Suppressor macrophage treated with lipopolysaccharide for 1 hour (primary cell): ENCODE data around the gene STIM1.
"Not testable (repeated sequence)": the region's sequence is repeated elsewhere in the genome, so short reads cannot be mapped to it uniquely, and the experiment has no call there.

Source experiments
- DNase-seq, 3 donors: peaks; one replicate each; pipeline ENCODE4 v3.0.0-alpha.2; 2020 to 2022

STIM1 gene

GRCh38 chr11:3856856-3857553 is 1.5 kb downstream of the STIM1 start:
- no peak for DNase-seq

- no peak for DNase-seq
These were observed 2.2 kb downstream of the STIM1 start for GRCh38 chr11:3857628-3858027.

- DNase-seq, result no peak
These were observed 4.0 kb downstream of the STIM1 start for GRCh38 chr11:3859373-3859881.

- DNase-seq, result no peak
These were observed 4.9 kb downstream of the STIM1 start for GRCh38 chr11:3860375-3860774.

GRCh38 chr11:3860898-3861393 is 5.5 kb downstream of the STIM1 start:
- not testable (repeated sequence) for DNase-seq

GRCh38 chr11:3861683-3862082 is 6.2 kb downstream of the STIM1 start:
- DNase-seq, result no peak

GRCh38 chr11:3865388-3866193 is 10.1 kb downstream of the STIM1 start:
- DNase-seq, result no peak

GRCh38 chr11:3866206-3866605 is 10.7 kb downstream of the STIM1 start:
- peak; percentile 45 to 53 (median 50) for DNase-seq

GRCh38 chr11:3866836-3867208 is 11.4 kb downstream of the STIM1 start:
- no peak for DNase-seq

GRCh38 chr11:3867209-3868091 is 12.0 kb downstream of the STIM1 start:
- no peak for DNase-seq

GRCh38 chr11:3873712-3874349 is 18.4 kb downstream of the STIM1 start:
- no peak for DNase-seq

GRCh38 chr11:3876613-3877012 is 21.1 kb downstream of the STIM1 start:
- no peak for DNase-seq

- DNase-seq, result no peak
These were observed 22.1 kb downstream of the STIM1 start for GRCh38 chr11:3877364-3878257.

GRCh38 chr11:3878258-3878584 is 22.8 kb downstream of the STIM1 start:
- DNase-seq, result no peak

GRCh38 chr11:3879216-3879966 is 23.9 kb downstream of the STIM1 start:
- no peak for DNase-seq

GRCh38 chr11:3879967-3880542 is 24.6 kb downstream of the STIM1 start:
- no peak for DNase-seq

- peak in 2 of 3 donors; percentile 30 to 49 for DNase-seq
These were observed 25.3 kb downstream of the STIM1 start for GRCh38 chr11:3880724-3881123.

- DNase-seq, result no peak
These were observed 27.2 kb downstream of the STIM1 start for GRCh38 chr11:3882655-3883054.

GRCh38 chr11:3885855-3886254 is 30.4 kb downstream of the STIM1 start:
- DNase-seq, result no peak

- DNase-seq, result no peak
These were observed 31.5 kb downstream of the STIM1 start for GRCh38 chr11:3886985-3887384.
